Cardiac septum (tissue), 1 donor: ENCODE measurements around the gene OGFOD1. TPM values are rescaled to one million over a fixed set of nuclear protein-coding genes. Genes with fewer than 3 reads are reported as not detected.
A peak's percentile ranks its signal among the peaks of the same experiment; 100 is the strongest.

ENCODE experiments used
- DNase-seq: peaks from one replicate; pipeline ENCODE4 v3.0.0-alpha.2; 2020; ENCODE audit warnings: low spot score
- intact Hi-C: fragments of 100-400 bp; cut with DNase I; formaldehyde crosslinking; loops from one replicate; pipeline ENCODE4 v1.14.0; 2022
- total RNA-seq: library from RNA; stranded (reverse); fragmentation: NEBNext Ultra II Directional; extraction: Animal tissue kit (Norgen Biotek cat#: 25700); gene quantifications from one replicate; pipeline ENCODE4 v1.2.1, GENCODE V29; 2021
- donor health status: DM: no; HTN: no; CAD: no.

OGFOD1 gene
- total RNA-seq, 1 donor from 2014 or later, result 30.1 TPM

GRCh38 chr16:56424791-56425438, 26.4 kb upstream of the OGFOD1 start:
- intact Hi-C loops, result no loop called here
- peak; percentile 79 for DNase-seq

- intact Hi-C loops, result no loop called here
- DNase-seq, result peak; percentile 76
Measured at GRCh38 chr16:56425439-56425832, 25.9 kb upstream of the OGFOD1 start, which contains the start of gene AMFR. AMFR (minus strand) TSS chr16:56425545; CDS start chr16:56425327, 218 bp downstream.

GRCh38 chr16:56426585-56426984, 24.8 kb upstream of the OGFOD1 start:
- intact Hi-C loops, result no loop called here

GRCh38 chr16:56428091-56428490, 23.3 kb upstream of the OGFOD1 start:
- intact Hi-C loops, result no loop called here
- DNase-seq, result no peak

More at GRCh38 chr16:56426585-56426984, 24.8 kb upstream of the OGFOD1 start:
- DNase-seq, result no peak

GRCh38 chr16:56436258-56436657, 15.1 kb upstream of the OGFOD1 start:
- intact Hi-C loops, result no loop called here
- no peak for DNase-seq

GRCh38 chr16:56438038-56438437, 13.3 kb upstream of the OGFOD1 start:
- no peak for DNase-seq
- intact Hi-C loops, result no loop called here

- DNase-seq, result no peak
- intact Hi-C loops, result no loop called here
Measured at GRCh38 chr16:56447286-56447685, 4.1 kb upstream of the OGFOD1 start.

GRCh38 chr16:56448005-56448404, 3.3 kb upstream of the OGFOD1 start:
- intact Hi-C loops, result no loop called here
- DNase-seq, result no peak

- intact Hi-C loops, result no loop called here
- no peak for DNase-seq
Measured at GRCh38 chr16:56450275-56450985, 924 bp upstream of the OGFOD1 start.

GRCh38 chr16:56451753-56452689, 667 bp downstream of the OGFOD1 start:
- intact Hi-C loops, result no loop called here
- no peak for DNase-seq

- DNase-seq, result no peak
- intact Hi-C loops, result no loop called here
Measured at GRCh38 chr16:56457927-56458470, 6.6 kb downstream of the OGFOD1 start.

GRCh38 chr16:56460101-56460500, 8.7 kb downstream of the OGFOD1 start:
- intact Hi-C loops, result no loop called here
- DNase-seq, result no peak

- intact Hi-C loops, result no loop called here
- no peak for DNase-seq
Measured at GRCh38 chr16:56462064-56462796, 10.9 kb downstream of the OGFOD1 start.

- no peak for DNase-seq
- intact Hi-C loops, result no loop called here
Measured at GRCh38 chr16:56463153-56463552, 11.8 kb downstream of the OGFOD1 start.

- DNase-seq, result no peak
- intact Hi-C loops, result no loop called here
Measured at GRCh38 chr16:56466344-56466743, 15.0 kb downstream of the OGFOD1 start.

- no peak for DNase-seq
- intact Hi-C loops, result no loop called here
Measured at GRCh38 chr16:56468800-56469199, 17.4 kb downstream of the OGFOD1 start.

GRCh38 chr16:56469748-56470147, 18.4 kb downstream of the OGFOD1 start:
- DNase-seq, result no peak
- intact Hi-C loops, result no loop called here

GRCh38 chr16:56470232-56470631, 18.9 kb downstream of the OGFOD1 start:
- intact Hi-C loops, result no loop called here
- no peak for DNase-seq

- intact Hi-C loops, result no loop called here
- no peak for DNase-seq
Measured at GRCh38 chr16:56470666-56471065, 19.3 kb downstream of the OGFOD1 start.
